ENCODE results near the gene EP400. TPM values are rescaled to one million over a fixed set of nuclear protein-coding genes. Genes with fewer than 3 reads are reported as not detected.
"Not testable (repeated sequence)": the region's sequence is repeated elsewhere in the genome, so short reads cannot be mapped to it uniquely, and the experiment has no call there.

EP400 gene
- total RNA-seq, 1 donor: 14.7 TPM

DNA sequence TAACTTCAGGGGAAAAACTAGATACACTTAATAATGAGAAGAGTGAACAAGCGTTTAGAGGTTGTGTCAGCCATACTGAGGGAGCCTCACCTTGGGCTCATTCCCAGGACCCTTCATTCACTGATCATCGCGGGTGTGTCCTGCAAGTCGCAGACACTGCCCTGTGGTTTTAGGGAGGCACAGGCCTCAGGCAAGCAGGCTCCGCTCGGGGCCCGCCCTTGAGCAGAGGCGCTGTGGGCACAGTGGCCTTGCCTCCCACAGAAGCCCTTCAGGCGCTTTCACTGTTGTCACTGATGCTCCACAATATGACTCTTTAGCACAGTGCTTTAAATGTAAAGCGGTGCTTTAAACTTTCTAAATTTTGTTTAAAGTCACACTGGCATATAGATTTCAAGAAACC, 127.0 kb downstream of the EP400 start:
- DNase-seq (ENCODE audit: low read depth): no peak
- no peak overlapping the region for H3K4me3 ChIP-seq (ENCODE audit: low read depth, low read length)
- TF ChIP-seq, protein P1, sequence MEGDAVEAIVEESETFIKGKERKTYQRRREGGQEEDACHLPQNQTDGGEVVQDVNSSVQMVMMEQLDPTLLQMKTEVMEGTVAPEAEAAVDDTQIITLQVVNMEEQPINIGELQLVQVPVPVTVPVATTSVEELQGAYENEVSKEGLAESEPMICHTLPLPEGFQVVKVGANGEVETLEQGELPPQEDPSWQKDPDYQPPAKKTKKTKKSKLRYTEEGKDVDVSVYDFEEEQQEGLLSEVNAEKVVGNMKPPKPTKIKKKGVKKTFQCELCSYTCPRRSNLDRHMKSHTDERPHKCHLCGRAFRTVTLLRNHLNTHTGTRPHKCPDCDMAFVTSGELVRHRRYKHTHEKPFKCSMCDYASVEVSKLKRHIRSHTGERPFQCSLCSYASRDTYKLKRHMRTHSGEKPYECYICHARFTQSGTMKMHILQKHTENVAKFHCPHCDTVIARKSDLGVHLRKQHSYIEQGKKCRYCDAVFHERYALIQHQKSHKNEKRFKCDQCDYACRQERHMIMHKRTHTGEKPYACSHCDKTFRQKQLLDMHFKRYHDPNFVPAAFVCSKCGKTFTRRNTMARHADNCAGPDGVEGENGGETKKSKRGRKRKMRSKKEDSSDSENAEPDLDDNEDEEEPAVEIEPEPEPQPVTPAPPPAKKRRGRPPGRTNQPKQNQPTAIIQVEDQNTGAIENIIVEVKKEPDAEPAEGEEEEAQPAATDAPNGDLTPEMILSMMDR (IDR thresholded peaks at IDR 0.05; ENCODE audit: insufficient read depth, low read length): no peak

DNA sequence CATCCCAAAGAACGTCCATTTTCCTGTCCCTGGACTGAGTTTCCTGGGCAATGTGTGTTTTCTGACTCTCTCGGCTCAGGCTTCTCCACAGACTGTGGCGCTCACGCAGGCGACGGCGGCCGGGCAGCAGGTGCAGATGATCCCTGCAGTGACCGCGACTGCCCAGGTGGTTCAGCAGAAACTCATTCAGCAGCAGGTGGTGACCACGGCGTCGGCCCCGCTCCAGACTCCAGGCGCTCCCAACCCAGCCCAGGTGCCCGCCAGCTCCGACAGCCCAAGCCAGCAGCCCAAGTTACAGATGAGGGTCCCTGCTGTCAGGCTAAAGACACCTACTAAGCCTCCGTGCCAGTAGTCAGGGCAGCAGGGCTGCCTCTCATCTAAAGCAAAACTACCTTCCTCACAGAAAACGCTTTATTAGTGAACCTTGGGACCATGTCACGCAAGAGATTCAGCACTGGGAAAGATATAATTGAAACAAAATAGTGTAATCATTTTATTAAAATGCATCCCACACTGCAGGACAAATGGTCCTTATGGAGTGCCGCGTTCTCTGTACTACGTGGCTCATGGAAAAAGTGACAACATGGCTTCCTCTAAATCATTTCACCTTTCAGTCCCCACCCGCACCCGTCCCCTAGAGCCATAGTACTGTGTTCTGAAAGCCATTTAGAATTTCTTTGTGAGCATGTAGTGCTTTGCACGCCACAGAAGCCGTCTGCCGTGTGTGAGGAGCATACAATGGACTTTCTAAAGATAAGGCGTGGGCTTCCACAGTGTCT, 127.8 kb downstream of the EP400 start:
- TF ChIP-seq, protein P1 (IDR thresholded peaks at IDR 0.05; ENCODE audit: insufficient read depth, low read length): no peak
- DNase-seq (ENCODE audit: low read depth): no peak
- H3K4me3 ChIP-seq (ENCODE audit: low read depth, low read length): no peak overlapping the region

DNA sequence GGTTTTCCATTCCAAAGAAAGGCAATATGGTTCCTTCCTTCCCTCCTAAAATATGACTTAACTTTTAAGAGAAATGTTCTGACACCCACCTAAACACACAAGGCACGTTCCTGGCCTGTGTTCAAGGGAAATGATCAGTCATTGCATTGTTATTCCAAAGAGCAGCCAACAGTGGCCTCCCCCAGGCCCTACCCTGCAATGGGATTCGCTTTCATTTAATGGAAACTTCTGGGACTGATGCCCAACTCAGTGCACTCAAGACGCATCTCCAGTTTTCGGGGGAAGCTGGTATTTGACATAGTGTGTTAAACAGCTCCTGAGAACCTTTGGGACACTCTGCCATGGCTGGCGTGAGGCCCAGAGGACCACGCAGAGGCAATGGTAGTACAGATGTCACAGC, 128.4 kb downstream of the EP400 start:
- DNase-seq (ENCODE audit: low read depth): peak; percentile 84
- TF ChIP-seq, protein P1 (IDR thresholded peaks at IDR 0.05; ENCODE audit: insufficient read depth, low read length): no peak
- H3K4me3 ChIP-seq (ENCODE audit: low read depth, low read length): no peak overlapping the region

DNA sequence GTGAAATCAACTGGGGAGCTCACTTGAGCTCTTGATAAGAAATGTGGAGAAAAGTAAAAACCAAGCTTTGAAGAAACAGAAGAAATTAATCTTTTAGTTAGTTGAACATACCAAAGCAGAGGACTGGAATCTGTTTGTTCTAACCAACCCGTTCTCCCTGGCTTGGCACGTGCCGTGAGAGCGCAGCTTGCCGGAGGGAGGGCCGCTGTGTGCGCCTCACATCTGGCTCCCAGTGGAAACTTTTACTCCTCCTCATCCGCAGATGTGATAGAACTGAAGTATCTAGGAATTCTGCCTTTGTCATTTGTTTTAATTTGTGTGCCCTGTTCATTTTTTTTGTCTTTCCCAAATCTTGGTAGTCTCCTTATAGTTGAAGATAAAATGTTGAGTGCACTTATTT, 129.5 kb downstream of the EP400 start:
- H3K4me3 ChIP-seq (ENCODE audit: low read depth, low read length): no peak overlapping the region
- TF ChIP-seq, protein P1 (IDR thresholded peaks at IDR 0.05; ENCODE audit: insufficient read depth, low read length): no peak
- DNase-seq (ENCODE audit: low read depth): no peak

DNA sequence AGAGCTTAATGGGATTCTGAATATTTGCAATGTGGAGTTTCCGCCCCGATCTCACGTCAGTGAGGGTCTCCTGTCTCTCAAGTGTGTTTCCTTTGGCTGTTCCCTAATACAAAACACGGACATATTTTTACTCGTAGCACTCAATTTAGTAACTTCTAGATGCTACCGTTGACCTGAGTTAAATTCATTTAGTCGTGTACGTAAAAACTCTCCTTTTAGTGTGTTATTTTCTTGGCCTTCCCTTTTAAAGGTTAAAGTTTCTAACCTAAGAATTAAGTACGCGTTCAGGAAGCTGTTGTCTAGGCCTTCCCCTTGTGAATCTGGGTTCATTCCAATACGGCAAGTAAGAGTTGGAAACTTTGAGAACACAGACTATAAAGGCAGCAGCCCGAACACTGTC, 130.0 kb downstream of the EP400 start:
- H3K4me3 ChIP-seq (ENCODE audit: low read depth, low read length): no peak overlapping the region
- TF ChIP-seq, protein P1 (IDR thresholded peaks at IDR 0.05; ENCODE audit: insufficient read depth, low read length): no peak
- DNase-seq (ENCODE audit: low read depth): no peak

DNA sequence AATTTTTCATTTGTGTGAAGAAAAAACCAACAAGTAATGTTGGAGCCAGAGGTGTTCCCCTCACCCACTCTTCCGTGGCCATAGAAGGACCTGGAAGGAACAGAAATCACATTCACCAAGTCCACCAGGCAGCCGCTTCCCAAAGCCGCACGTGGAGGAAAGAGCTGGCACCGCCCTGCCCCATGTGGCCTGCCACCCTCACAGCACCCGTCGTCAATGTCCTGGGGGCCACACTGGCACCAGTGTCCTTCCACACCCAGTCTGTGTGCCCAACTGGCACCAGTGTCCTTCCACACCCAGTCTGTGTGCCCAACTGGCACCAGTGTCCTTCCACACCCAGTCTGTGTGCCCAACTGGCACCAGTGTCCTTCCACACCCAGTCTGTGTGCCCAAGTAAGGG, 130.8 kb downstream of the EP400 start:
- H3K4me3 ChIP-seq (ENCODE audit: low read depth, low read length); DNase-seq (ENCODE audit: low read depth): not testable (repeated sequence)

DNA sequence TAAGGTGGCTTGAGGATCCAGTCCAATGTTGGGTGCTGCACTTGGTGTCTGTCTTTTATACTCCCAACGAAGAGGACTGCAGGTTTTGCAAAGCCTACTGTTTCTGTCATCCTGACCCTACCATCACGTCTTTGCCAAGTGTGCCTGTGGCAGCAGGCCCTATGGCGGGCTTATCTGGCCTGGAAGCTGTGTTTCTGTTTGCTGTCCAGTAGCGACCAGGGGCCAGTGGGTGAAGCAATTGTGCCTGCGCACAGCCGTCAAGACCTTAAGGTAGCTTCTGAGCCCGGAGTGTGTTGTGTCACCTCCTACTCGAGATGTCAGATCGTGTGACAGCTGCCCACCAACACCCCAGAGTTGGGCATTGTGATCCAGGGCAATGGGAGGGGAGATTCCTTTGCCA, 131.7 kb downstream of the EP400 start:
- TF ChIP-seq, protein P1 (IDR thresholded peaks at IDR 0.05; ENCODE audit: insufficient read depth, low read length): no peak
- no peak for DNase-seq (ENCODE audit: low read depth)
- H3K4me3 ChIP-seq (ENCODE audit: low read depth, low read length): no peak overlapping the region
